Prostate gland (tissue), 2 donors: ENCODE data around the gene SORL1.

Experiments used
- CTCF ChIP-seq, 4 experiments: fragments of 200-600 bp in 2 of 4; fragments of 450-650 bp in 2 of 4; sonication (generic) in 2 of 4; IDR thresholded peaks; 1 replicate in 3 of 4; 2 replicates in 1 of 4; pipeline ENCODE4 v1.5.1; 2016 to 2019; ENCODE audit warnings: antibody characterized with exemption in 4 of 4, mild to moderate bottlenecking in 2 of 4, moderate library complexity in 2 of 4
- POLR2A ChIP-seq: fragments of 450-650 bp; IDR thresholded peaks from one replicate; pipeline ENCODE4 v1.6.1; 2016; ENCODE audit warnings: antibody characterized with exemption, mild to moderate bottlenecking
- POLR2AphosphoS5 ChIP-seq: sonication (generic); formaldehyde crosslinking; IDR thresholded peaks from one replicate; pipeline ENCODE4 v1.6.1; 2017; ENCODE audit warnings: antibody characterized with exemption

- TF ChIP-seq CTCF (IDR thresholded peaks at IDR 0.05) (no peak), POLR2A (no peak), POLR2AphosphoS5 (no peak)
These were observed 9.7 kb downstream of the SORL1 start for GRCh38 chr11:121461843-121462242.
